Measurements from ENCODE around the gene SLC6A12.
"Not testable (repeated sequence)": the region's sequence is repeated elsewhere in the genome, so short reads cannot be mapped to it uniquely, and the experiment has no call there.

SLC6A12 gene

DNA sequence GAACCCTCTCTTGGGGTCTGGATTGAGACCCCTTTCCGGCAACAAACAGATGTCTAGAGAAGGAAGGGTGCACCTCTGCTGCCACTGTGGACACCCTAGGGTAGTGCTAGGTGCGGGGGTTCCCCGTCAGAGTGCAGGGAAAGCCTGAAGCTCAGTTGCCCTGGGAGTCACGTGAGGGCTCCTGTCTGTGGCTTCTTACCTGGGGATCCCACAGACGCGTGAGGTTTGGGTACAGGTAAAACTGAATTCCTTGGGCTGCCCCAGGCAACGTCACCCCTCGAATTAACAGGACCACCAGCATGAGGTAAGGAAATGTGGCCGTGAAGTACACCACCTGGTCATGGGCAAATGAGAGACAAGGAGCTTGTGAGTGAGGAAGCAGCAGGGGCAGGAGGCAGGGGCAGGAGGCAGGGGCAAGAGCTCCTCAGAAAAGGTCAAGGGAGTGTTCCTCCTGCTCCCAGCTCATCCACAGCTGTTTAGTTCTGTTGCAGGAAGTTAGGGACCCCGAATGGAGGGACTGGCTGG is 21.0 kb upstream of the SLC6A12 start:
- DNase-seq (ENCODE audit: low spot score): no peak

DNA sequence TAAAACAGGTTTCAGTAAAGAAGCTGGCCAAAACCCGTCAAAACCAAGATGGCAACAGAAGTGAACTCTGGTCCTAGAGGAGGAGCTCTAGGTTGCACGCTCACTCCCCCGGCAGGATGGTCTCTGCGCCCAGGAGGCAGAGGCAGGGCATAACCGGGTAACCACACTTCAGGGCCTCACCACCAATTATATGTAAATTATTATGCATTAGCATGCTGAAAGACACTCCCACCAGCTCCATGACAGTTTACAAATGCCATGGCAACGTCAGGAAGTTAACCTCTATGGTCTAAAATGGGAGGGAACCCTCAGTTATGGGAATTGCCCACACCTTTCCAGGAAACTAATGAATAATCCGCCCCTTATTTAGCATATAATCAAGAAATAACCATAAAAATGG is 20.1 kb upstream of the SLC6A12 start:
- no peak for DNase-seq (ENCODE audit: low spot score)

DNA sequence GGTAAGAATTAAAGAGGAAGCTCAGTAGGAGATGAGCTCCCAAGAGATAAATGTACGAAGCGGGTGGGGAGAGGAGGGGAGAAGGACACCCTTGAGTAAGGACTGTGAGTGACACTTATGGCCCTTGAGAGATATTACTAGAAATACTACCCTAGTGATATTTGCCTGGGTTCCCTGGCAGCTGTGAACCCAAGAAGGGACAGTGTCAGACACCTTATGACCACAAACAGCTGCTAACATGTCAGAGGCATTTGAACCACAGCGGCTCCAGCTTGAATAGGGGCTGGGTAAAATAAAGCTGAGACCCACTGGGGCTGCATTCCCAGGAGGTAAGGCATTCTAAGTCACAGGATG is 19.6 kb upstream of the SLC6A12 start:
- no peak for DNase-seq (ENCODE audit: low spot score)

DNA sequence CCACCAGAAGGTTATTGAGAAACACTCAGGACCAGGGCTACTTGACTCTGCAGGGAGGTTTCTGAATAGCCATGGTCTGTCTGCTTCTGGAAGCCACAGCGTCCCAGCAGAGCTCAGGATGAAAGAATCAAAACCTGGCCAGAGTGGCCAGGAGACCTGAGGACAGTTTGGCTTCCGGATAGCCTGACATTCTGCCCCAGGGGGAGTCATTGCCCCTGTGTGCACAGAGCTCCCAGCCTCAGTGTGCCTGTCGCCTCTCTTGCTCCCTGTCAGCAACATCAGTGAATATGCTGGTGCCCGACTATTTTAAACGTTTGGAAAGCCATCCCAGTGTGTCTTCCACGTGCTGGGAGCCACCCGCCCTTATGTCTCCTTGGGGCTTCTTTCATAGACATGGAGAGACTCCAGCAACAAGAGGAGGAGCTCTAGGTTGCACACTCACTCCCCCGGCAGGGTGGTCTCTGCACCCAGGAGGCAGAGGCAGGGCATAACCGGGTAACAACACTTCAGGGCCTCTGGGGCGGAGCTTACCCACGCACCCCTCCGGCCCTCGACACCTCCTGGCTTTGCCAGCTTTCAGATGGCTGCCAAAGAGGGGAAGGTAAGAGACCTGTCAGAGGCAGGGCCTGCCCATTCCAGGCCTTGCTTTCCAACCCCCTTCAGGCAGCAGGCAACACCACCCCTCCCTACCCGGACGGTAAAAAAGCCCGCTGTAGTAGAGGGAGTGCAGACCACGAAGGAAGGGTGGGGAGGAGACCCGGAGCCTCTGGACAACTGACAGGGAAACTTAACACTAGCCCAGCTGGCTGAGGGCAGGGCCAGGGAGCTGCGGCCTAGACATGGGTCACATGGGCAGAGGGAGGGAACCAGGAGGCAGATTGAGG is 19.0 kb upstream of the SLC6A12 start:
- DNase-seq (ENCODE audit: low spot score): no peak

GRCh38 chr12:230925-231671 is 17.1 kb upstream of the SLC6A12 start:
- DNase-seq (ENCODE audit: low spot score): peak; percentile 76

GRCh38 chr12:229441-230191 is 15.7 kb upstream of the SLC6A12 start:
- no peak for DNase-seq (ENCODE audit: low spot score)

DNA sequence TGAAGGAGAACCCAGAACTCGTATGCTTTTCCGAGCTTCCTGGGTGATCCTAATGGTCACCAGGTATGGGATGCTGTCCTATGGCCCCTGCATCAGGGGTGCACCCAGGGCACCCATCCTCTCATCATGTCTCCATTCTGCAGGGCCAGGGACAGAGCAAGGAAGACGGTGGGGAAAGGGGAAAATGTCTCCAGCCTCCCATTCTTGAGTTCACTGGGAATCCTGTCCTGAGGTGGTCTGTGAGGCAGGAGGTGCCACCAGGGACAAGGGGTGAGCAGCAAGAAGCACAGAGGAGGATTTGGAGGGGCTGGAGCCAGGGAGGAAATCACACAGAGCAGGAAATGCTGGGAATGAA is 14.9 kb upstream of the SLC6A12 start:
- no peak for DNase-seq (ENCODE audit: low spot score)

- no peak for DNase-seq (ENCODE audit: low spot score)
Measured at GRCh38 chr12:227923-228845, 14.2 kb upstream of the SLC6A12 start.

DNA sequence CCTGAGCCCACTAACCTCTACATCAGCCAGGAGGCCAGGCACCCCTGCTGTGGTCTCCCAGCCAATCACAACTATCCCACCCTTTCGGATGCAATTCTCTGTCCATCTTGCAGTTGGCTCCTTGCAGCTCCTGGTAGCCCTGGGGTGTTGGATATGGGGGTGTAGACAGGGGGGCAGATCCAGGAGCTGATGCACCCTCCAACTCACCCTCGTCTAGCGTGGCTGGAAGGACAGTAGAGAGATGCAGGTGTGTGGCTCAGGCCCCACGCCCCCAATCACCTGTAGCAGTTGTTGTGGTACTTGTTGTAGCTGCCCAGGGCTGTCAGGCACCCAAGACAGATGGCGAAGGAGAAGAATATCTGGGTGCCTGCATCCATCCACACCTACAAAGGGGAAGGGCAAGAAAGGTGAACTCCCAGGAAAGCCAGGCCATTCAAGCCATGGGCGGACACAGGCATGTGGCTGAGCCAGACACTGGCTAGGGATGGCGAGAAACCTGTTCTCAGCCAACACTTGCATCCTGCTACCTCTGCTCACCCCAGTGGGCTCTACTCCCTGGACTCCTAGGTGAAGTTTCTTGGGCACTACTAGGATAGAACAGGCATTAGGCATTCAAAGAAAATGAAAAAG is 13.4 kb upstream of the SLC6A12 start:
- DNase-seq (ENCODE audit: low spot score): no peak

DNA sequence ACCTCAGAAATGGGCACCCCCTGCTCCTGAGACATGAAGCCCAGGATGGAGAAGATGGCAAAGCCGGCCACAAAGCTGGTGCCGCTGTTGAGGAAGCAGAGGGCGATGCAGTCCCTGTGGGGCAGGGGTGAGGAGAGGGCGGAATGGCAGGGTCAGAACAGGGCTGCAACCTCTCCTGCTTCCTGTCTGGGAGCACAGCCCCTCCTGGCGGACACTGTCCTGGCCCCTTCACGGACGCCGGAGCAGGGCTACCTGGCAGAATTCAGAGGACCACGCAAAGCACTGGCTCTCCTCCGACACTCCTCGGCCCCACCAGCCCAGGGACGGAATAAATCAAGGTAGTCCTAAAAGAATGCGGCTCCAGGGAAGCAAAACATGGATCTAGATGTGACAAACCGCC is 12.4 kb upstream of the SLC6A12 start:
- no peak for DNase-seq (ENCODE audit: low spot score)

DNA sequence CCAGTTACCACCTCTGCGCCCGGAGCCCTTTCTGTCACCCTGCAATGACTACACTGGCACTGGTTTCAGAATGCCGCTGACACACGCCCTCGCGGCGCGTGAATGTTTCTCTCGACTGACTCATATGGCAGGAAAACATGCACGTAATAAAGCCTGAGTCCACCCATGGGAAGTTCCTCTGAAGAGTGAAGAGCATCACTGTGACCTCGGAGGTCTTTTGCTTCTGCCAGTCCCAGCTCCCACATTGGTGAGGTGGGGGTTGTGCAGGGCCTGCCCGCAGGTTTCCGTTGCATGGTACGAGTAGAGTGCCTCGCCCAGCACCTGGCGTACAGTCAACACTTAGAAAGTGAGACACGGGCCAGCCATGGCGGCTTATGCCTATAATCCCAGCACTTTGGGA is 11.1 kb upstream of the SLC6A12 start:
- no peak for DNase-seq (ENCODE audit: low spot score)

DNA sequence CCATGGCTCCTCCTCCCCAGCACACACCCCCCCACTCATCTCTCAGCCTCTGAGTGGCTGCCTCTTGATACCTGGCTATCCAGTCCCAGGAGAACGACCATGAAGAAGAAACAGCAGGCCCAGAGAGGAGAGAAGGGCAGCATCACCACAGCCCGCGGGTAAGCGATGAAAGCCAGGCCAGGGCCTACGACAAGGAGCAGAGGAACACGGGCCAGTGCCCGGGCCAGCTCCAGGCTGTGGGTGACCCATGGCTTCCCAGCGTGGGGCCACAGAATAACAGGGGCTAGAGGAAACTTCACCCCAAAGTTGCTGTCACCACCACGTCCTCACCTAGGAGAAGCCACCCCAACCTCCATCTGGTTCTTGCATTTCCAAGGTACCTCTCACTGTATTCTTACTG is 10.4 kb upstream of the SLC6A12 start:
- no peak for DNase-seq (ENCODE audit: low spot score)

DNA sequence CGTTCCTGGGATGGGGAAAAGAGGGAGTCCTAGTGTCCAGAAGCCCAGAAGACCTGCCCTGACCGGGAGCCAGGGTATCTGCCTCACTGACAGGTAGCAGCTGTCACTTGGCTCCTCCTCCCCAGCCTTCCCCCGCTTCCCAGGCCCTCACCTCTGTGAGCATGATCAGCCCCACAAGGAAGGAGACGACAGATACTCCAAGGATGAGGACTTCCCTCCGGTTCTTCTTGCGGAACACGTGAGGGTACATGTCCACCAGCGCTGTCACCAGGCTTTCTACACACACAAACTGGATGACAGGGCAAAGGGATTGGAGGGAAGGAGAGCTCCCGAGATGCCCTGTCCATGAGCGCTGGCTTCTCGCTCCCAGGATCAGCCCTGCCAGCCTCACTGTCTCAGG is 9.9 kb upstream of the SLC6A12 start:
- DNase-seq (ENCODE audit: low spot score): no peak

DNA sequence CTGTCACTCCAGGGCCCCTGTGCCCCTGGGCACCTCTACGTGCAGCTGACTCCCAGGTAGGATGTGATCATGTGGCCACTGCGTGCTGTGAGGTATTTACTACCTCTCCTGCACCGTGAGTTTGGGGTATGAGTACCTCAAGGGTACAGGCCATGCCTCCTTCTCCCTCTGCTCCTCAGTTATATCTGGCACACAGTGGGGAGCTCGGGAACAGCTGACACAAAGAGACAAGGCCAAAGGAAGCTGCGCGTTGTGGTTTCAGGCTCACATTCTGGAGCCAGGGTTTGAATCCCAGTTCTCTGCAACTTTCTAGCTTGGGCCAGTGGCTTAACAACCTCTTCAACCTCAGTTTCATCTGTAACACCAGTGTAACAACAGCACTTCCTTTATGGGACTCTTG is 7.8 kb upstream of the SLC6A12 start:
- DNase-seq (ENCODE audit: low spot score): no peak

DNA sequence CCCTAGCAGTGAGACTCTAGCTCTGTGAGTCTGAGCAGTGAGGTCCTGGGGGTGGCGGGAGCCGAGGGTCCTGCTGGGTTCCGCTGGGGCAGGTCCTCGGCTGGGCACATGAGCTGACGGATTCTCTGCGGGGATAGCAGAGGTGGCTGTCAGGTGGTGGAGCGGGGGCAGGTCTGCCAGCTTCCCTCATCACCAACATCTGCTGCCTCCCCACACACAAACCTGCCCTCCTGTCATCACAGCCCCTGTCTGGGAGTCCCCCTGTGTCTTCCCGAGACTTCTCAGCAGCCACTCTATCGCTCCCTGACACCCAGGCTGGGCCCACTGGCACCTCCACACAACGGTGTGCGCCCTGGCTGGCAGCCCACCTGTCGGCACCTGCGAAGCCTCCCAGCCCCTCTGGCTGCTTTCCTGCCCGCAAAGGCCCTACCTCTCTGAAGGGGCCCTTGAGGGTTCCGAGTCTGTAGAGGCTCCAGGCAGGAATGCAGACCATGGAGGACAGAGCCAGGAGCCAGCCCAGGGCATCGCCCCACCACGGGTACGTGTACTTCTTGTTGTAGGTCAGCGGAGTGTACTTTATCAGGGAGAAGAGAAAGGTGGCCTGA is 7.1 kb upstream of the SLC6A12 start:
- no peak for DNase-seq (ENCODE audit: low spot score)

- DNase-seq (ENCODE audit: low spot score): no peak
Measured at GRCh38 chr12:220491-220890, 6.5 kb upstream of the SLC6A12 start.

DNA sequence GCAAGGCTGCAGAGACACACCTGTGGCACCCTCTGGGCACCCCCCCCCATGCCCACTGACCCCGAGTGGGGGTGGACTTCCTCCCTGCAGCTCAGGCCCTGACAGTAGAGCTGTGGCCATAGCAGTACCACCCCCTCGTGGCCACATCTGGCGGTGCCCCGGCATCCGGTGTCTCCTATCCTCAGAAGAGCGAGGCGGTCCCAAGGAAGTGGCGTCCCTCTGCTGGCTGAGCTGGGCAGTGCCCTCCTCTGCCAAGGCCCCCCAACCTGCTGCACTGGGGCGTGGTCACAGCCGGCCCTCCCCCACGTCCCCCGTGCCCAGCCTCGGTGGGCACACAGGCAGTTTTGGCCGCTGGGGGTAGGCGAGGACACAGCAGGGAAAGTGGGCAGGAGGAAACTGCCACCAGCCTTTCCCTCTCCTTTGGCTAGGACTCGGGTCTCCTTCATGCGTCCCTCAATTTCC is 6.0 kb upstream of the SLC6A12 start:
- DNase-seq (ENCODE audit: low spot score): peak; percentile 77

DNA sequence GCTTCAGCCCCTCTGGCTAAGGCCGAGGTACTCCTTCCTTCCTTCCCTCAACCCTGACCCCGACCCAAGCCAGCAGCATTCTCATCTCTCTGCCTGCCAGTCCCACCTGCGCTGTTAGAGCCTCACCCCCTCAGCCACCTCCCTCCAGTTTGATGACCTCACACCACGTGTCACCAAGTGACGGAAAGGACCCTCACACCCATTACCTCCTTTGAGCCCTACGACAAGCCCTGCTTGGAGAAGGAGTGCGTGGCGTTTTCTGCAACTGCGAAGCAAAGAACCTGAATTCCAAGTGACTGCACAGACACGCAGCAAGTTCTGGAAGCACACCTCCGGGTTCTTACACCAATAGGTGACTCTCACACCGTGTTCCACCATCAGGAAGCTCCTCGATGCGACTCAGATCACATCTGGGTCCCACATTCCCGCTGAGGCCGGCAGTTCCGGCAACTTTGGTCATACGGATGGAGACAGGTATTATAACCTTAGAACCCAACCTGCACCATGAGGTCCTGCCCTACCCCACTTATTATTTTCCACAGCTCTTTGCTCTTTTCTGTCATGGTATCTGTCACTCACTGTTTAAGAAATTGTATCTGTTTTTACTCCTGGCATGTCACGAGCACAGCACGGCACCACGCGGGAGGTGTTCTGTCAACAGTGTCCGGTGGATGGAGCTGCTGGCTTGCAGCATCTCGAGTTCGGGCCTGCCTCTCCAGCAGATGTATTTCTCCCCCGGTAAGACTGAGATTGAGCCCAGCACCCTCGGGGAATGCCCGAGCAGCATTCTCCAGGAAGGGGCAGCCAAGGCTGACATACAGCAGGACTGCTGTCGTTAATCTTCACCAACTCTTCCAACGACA is 5.0 kb upstream of the SLC6A12 start:
- no peak for DNase-seq (ENCODE audit: low spot score)

DNA sequence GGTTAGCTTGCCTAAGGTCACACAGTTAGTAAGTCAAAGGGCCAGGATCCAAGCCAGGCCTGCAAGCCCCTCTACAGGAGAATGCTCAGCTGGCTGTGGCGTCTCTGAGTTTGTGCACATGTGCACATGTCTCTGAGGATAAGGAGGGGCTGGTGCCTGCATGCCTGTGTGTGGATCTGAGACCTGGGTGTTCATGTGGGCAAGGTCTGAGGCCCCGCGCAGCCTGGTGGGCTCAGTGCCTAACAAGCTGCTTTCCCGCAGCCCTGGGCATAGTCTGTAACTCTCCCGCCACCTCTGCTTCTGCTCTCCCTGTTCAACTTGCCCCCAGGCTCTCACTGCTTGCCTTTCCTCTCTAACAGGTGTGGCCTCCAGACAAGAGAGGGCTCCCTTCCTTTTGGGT is 4.3 kb upstream of the SLC6A12 start:
- DNase-seq (ENCODE audit: low spot score): no peak

DNA sequence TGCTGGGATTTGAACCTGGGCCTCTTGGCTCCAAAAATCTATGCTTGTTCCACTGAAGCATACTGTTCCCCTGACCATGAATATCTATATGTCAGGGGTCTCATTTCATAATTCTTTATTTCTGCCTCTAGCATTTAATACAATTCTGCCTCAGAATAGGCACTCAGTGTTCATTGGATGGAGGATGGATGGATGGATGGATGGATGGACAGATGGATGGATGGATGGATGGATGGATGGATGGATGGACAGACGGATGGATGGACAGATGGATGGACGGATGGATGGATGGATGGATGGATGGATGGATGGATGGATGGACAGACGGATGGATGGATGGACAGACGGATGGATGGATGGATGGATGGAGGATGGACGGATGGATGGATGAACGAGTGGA is 3.1 kb upstream of the SLC6A12 start:
- not testable (repeated sequence) for DNase-seq (ENCODE audit: low spot score)
